ENCODE results near the gene TIGD1. TPM values are rescaled to one million over a fixed set of nuclear protein-coding genes. Genes with fewer than 3 reads are reported as not detected.
"Not testable (repeated sequence)": the region's sequence is repeated elsewhere in the genome, so short reads cannot be mapped to it uniquely, and the experiment has no call there.

Gene TIGD1
- total and polyA plus RNA-seq, 2 donors from 2014 or later = 4.8 to 7.0 TPM

GRCh38 chr2:232573771-232574435, 23.5 kb upstream of the TIGD1 start:
- Histone ChIP-seq H3K9ac (ENCODE audit: low read length in 3 of 3) (peak overlapping the region in 1 of 3 donors; percentile 32), H3K36me3 (ENCODE audit: control insufficient read depth in 2 of 3, insufficient read depth in 3 of 3, low read length in 3 of 3) (peaks cover 0 to 18% (median 9%) of the 10 kb centered on the region in 3 donors), H3K4me3 (ENCODE audit: low read length in 3 of 3) (peak overlapping the region in 1 of 3 donors; percentile 39), H3K27me3 (ENCODE audit: control insufficient read depth, insufficient read depth, low read length) (no peaks in the 10 kb centered on the region), H3K9me3 (ENCODE audit: control insufficient read depth in 2 of 3, insufficient read depth in 1 of 3, low read length in 3 of 3) (no peaks in the 10 kb centered on the region), H3K4me1 (ENCODE audit: control insufficient read depth in 2 of 3, insufficient read depth in 2 of 3, low read depth in 1 of 3, low read length in 3 of 3) (peaks cover 4 to 38% (median 4%) of the 10 kb centered on the region in 3 donors), H3K27ac (ENCODE audit: low read depth in 2 of 2, low read length in 2 of 2) (peak overlapping the region in 1 of 2 donors; percentile 64)
- DNase-seq (peak in 1 of 5 donors; percentile 28), FAIRE-seq (no peak)
- TF ChIP-seq CTCF (IDR thresholded peaks at IDR 0.05; ENCODE audit: borderline replicate concordance, extremely low read depth, insufficient read depth) = no peak
- intact Hi-C loops (cut with DNase I) = no loop called here

GRCh38 chr2:232573042-232573441, 22.7 kb upstream of the TIGD1 start:
- no peak for FAIRE-seq
- H3K9ac ChIP-seq (ENCODE audit: low read length in 3 of 3) = peak overlapping the region in 1 of 3 donors; percentile 20
- peak overlapping the region; percentile 28 to 64 for H3K27ac ChIP-seq (ENCODE audit: low read depth in 2 of 2, low read length in 2 of 2)
- H3K27me3 ChIP-seq (ENCODE audit: control insufficient read depth, insufficient read depth, low read length) = no peaks in the 10 kb centered on the region
- peak overlapping the region in 1 of 3 donors; percentile 39 for H3K4me3 ChIP-seq (ENCODE audit: low read length in 3 of 3)
- peak in 1 of 5 donors; percentile 16 for DNase-seq
- H3K36me3 ChIP-seq (ENCODE audit: control insufficient read depth in 2 of 3, insufficient read depth in 3 of 3, low read length in 3 of 3) = peaks cover under 1 to 27% (median 18%) of the 10 kb centered on the region in 3 donors
- TF ChIP-seq CTCF (IDR thresholded peaks at IDR 0.05; ENCODE audit: borderline replicate concordance, extremely low read depth, insufficient read depth) = no peak
- intact Hi-C loops (cut with DNase I) = no loop called here
- no peaks in the 10 kb centered on the region for H3K9me3 ChIP-seq (ENCODE audit: control insufficient read depth in 2 of 3, insufficient read depth in 1 of 3, low read length in 3 of 3)
- peaks cover 4 to 38% (median 4%) of the 10 kb centered on the region in 3 donors for H3K4me1 ChIP-seq (ENCODE audit: control insufficient read depth in 2 of 3, insufficient read depth in 2 of 3, low read depth in 1 of 3, low read length in 3 of 3)

- peak in 3 of 5 donors; percentile 16 to 80 (median 27) for DNase-seq
- no peak for TF ChIP-seq CTCF (IDR thresholded peaks at IDR 0.05; ENCODE audit: borderline replicate concordance, extremely low read depth, insufficient read depth)
- intact Hi-C loops (cut with DNase I) = no loop called here
- no peak overlapping the region for H3K4me3 ChIP-seq (ENCODE audit: low read length in 3 of 3)
- no peak for FAIRE-seq
- peak overlapping the region in 1 of 2 donors; percentile 61 for H3K27ac ChIP-seq (ENCODE audit: low read depth in 2 of 2, low read length in 2 of 2)
- H3K9me3 ChIP-seq (ENCODE audit: control insufficient read depth in 2 of 3, insufficient read depth in 1 of 3, low read length in 3 of 3) = no peaks in the 10 kb centered on the region
- H3K27me3 ChIP-seq (ENCODE audit: control insufficient read depth, insufficient read depth, low read length) = no peaks in the 10 kb centered on the region
- peaks cover 6 to 45% (median 31%) of the 10 kb centered on the region in 3 donors for H3K36me3 ChIP-seq (ENCODE audit: control insufficient read depth in 2 of 3, insufficient read depth in 3 of 3, low read length in 3 of 3)
- peaks cover 4 to 38% (median 4%) of the 10 kb centered on the region in 3 donors for H3K4me1 ChIP-seq (ENCODE audit: control insufficient read depth in 2 of 3, insufficient read depth in 2 of 3, low read depth in 1 of 3, low read length in 3 of 3)
- H3K9ac ChIP-seq (ENCODE audit: low read length in 3 of 3) = no peak overlapping the region
These were observed 20.7 kb upstream of the TIGD1 start for GRCh38 chr2:232571026-232571474.

- intact Hi-C loops (cut with DNase I); H3K9me3 ChIP-seq (ENCODE audit: control insufficient read depth in 2 of 3, insufficient read depth in 1 of 3, low read length in 3 of 3); FAIRE-seq; H3K4me3 ChIP-seq (ENCODE audit: low read length in 3 of 3); H3K9ac ChIP-seq (ENCODE audit: low read length in 3 of 3); H3K27me3 ChIP-seq (ENCODE audit: control insufficient read depth, insufficient read depth, low read length); DNase-seq: not testable (repeated sequence)
- H3K36me3 ChIP-seq (ENCODE audit: control insufficient read depth in 2 of 3, insufficient read depth in 3 of 3, low read length in 3 of 3) = peaks cover 6 to 45% (median 31%) of the 10 kb centered on the region in 3 donors
- H3K27ac ChIP-seq (ENCODE audit: low read depth in 2 of 2, low read length in 2 of 2) = peak overlapping the region in 1 of 2 donors; percentile 26
- peaks cover 4 to 38% (median 4%) of the 10 kb centered on the region in 3 donors for H3K4me1 ChIP-seq (ENCODE audit: control insufficient read depth in 2 of 3, insufficient read depth in 2 of 3, low read depth in 1 of 3, low read length in 3 of 3)
These were observed 20.1 kb upstream of the TIGD1 start for GRCh38 chr2:232570481-232570880.

Measured in kidney (tissue), 14 donors.